Endothelial cell of umbilical vein (primary cell): ENCODE measurements around the gene NCOR1. TPM values are rescaled to one million over a fixed set of nuclear protein-coding genes. Genes with fewer than 3 reads are reported as not detected.

Experiments
- BruUV-seq: library from RNA; stranded (reverse); fragments of 400-500 nt; replicated peaks from 2 replicates; lab custom pipeline; 2021; lab: Mats Ljungman, UMichigan
- CTCF ChIA-PET: fragments of 300-600, 350-600 bp; sonication (Branson Sonifier 250); formaldehyde crosslinking; loops from one replicate; lab custom pipeline; 2021; ENCODE audit warnings: antibody characterized with exemption, inconsistent platforms; lab: Charles Lee
- POLR2A ChIA-PET: fragments of 300-600, 350-600 bp; sonication (Branson Sonifier 250); formaldehyde crosslinking; loops from one replicate; lab custom pipeline; 2021; ENCODE audit warnings: antibody characterized with exemption, inconsistent platforms; lab: Charles Lee
- DNase-seq: peaks from one replicate; pipeline ENCODE4 v3.0.0-alpha.2; 2011; ENCODE audit warnings: low read depth, low spot score
- FAIRE-seq: peaks from 2 replicates; lab custom pipeline; 2011; peaks lifted over from hg19 to GRCh38; lab: Jason Lieb, UNC
- H2AFZ ChIP-seq: 2 replicates; pipeline ENCODE4 v1.6.0; 2012; ENCODE audit warnings: low read depth, low read length, control low read depth, inconsistent platforms
- H3K27ac ChIP-seq: 2 replicates; pipeline ENCODE4 v1.5.1; 2011; ENCODE audit warnings: low read depth, mild to moderate bottlenecking, control low read depth, low read length, moderate library complexity; ENCODE audit not compliant: insufficient read depth
- H3K27me3 ChIP-seq, 2 experiments: 2 replicates each; pipeline versions ENCODE4 v1.6.0 to v1.6.1; 2011; ENCODE audit warnings: low read length in 2 of 2, mixed read lengths in 1 of 2; ENCODE audit not compliant: control insufficient read depth in 2 of 2, insufficient read depth in 2 of 2
- H3K36me3 ChIP-seq, 2 experiments: 2 replicates in 1 of 2; 3 replicates in 1 of 2; pipeline ENCODE4 v1.5.1; 2011; ENCODE audit warnings: low read length in 2 of 2, mild to moderate bottlenecking in 1 of 2, moderate library complexity in 1 of 2; ENCODE audit not compliant: control insufficient read depth in 2 of 2, insufficient read depth in 2 of 2; ENCODE audit errors: extremely low read depth in 1 of 2
- H3K4me1 ChIP-seq: 3 replicates; pipeline ENCODE4 v1.5.1; 2011; ENCODE audit warnings: mild to moderate bottlenecking, low read length; ENCODE audit not compliant: control insufficient read depth, insufficient read depth; ENCODE audit errors: extremely low read depth
- H3K4me2 ChIP-seq: 2 replicates; pipeline ENCODE4 v1.6.1; 2011; ENCODE audit warnings: low read length, control low read depth, mixed read lengths; ENCODE audit not compliant: insufficient read depth
- H3K4me3 ChIP-seq, 3 experiments: fragments of 200-600 bp in 1 of 3; sonication (generic), shearing (Covaris generic) in 1 of 3; replicated peaks in 1 of 3; 2 replicates each; pipeline ENCODE4 v1.5.1; 2011 to 2016; ENCODE audit warnings: control low read depth in 3 of 3, low read length in 3 of 3, mild to moderate bottlenecking in 2 of 3, inconsistent platforms in 1 of 3, low read depth in 1 of 3, moderate library complexity in 1 of 3; ENCODE audit not compliant: insufficient read depth in 1 of 3
- H3K79me2 ChIP-seq: 2 replicates; pipeline ENCODE4 v1.6.0; 2012; ENCODE audit warnings: low read length, inconsistent platforms; ENCODE audit not compliant: control insufficient read depth, insufficient read depth
- H3K9ac ChIP-seq: replicated peaks from 2 replicates; pipeline ENCODE3; 2011; ENCODE audit warnings: low read length, control low read depth; ENCODE audit not compliant: insufficient read depth; ENCODE audit errors: extremely low read depth
- H3K9me1 ChIP-seq: replicated peaks from 3 replicates; pipeline ENCODE4 v1.6.0; 2011; ENCODE audit warnings: mild to moderate bottlenecking, low read length; ENCODE audit not compliant: control insufficient read depth, insufficient read depth; ENCODE audit errors: extremely low read depth
- H3K9me3 ChIP-seq: replicated peaks from 2 replicates; pipeline ENCODE4 v1.5.1; 2012; ENCODE audit warnings: low read length, inconsistent platforms; ENCODE audit not compliant: control insufficient read depth, insufficient read depth
- H4K20me1 ChIP-seq: replicated peaks from 2 replicates; pipeline ENCODE3; 2011; ENCODE audit warnings: mild to moderate bottlenecking, low read length; ENCODE audit not compliant: control insufficient read depth, insufficient read depth; ENCODE audit errors: extremely low read depth
- EZH2 ChIP-seq: IDR thresholded peaks from 2 replicates; pipeline ENCODE4 v1.6.1; 2012; ENCODE audit warnings: borderline replicate concordance, low read depth, mild to moderate bottlenecking, moderate library complexity, low read length, inconsistent platforms; ENCODE audit not compliant: severe bottlenecking
- FOS ChIP-seq: IDR thresholded peaks from 2 replicates; pipeline ENCODE4 v1.6.1; 2011; ENCODE audit warnings: mild to moderate bottlenecking, low read length, moderate library complexity, borderline replicate concordance; ENCODE audit not compliant: insufficient read depth
- GATA2 ChIP-seq: IDR thresholded peaks from 2 replicates; pipeline ENCODE4 v1.7.0; 2011; ENCODE audit warnings: low read depth, mild to moderate bottlenecking, moderate library complexity, mixed read lengths, low read length; ENCODE audit not compliant: insufficient read length, insufficient read depth
- JUN ChIP-seq: IDR thresholded peaks from 2 replicates; pipeline ENCODE4 v1.6.1; 2011; ENCODE audit warnings: borderline replicate concordance, low read depth; ENCODE audit not compliant: insufficient read length, insufficient read depth
- MYC ChIP-seq: IDR thresholded peaks from one replicate; pipeline ENCODE4 v1.6.1; 2011; ENCODE audit warnings: mild to moderate bottlenecking, low read depth, low read length
- POLR2A ChIP-seq: IDR thresholded peaks from 2 replicates; pipeline ENCODE4 v1.6.1; 2012; ENCODE audit warnings: low read depth, mild to moderate bottlenecking, control low read depth, low read length
- POLR2AphosphoS5 ChIP-seq: IDR thresholded peaks from 2 replicates; pipeline ENCODE4 v1.6.1; 2012; ENCODE audit warnings: low read depth, mild to moderate bottlenecking, control low read depth, low read length, moderate library complexity; ENCODE audit not compliant: insufficient read depth
- dilution Hi-C: fragments of 300-500 bp; cut with MboI; formaldehyde crosslinking; loops from one replicate; pipeline ENCODE4 v1.15.0; 2019; ENCODE audit warnings: low sequenced_read_pairs; ENCODE audit not compliant: extremely low pct_ligation_motif_present
- intact Hi-C: fragments of 100-400 bp; cut with micrococcal nuclease; formaldehyde crosslinking; loops from one replicate; pipeline ENCODE4 v1.10.0; 2022
- polyA plus RNA-seq, 4 experiments: library from polyadenylated mRNA; depleted of rRNA in 3 of 4; stranded (reverse) in 3 of 4; unstranded in 1 of 4; fragments of >200 nt; gene quantifications; 2 replicates each; pipeline versions ENCODE4 v1.2.1 to v1.2.3, GENCODE V29; 2011 to 2012; ENCODE audit warnings: missing spikeins in 1 of 4
- total RNA-seq: library from RNA; stranded (reverse); gene quantifications from 2 replicates; pipeline ENCODE4 v1.2.3, GENCODE V29; 2021
- TF ChIP-seq, protein P1 (sequence below), 2 donors: IDR thresholded peaks; 1 replicate in 1 of 2; 2 replicates in 1 of 2; pipeline ENCODE4 v1.5.1; 2011; ENCODE audit warnings: low read length in 2 of 2, mild to moderate bottlenecking in 2 of 2, moderate library complexity in 2 of 2, control low read depth in 1 of 2, inconsistent platforms in 1 of 2, low read depth in 1 of 2; ENCODE audit not compliant: insufficient read depth in 1 of 2; ENCODE audit errors: extremely low read depth in 1 of 2
- TF ChIP-seq, protein P2 (sequence below): IDR thresholded peaks from 2 replicates; pipeline ENCODE4 v1.6.1; 2011; ENCODE audit not compliant: insufficient read depth, insufficient read length

NCOR1 gene
- total and polyA plus RNA-seq, 2 donors (not counting 3 experiments of a cell fraction or from before 2014, with no cell fraction given): 90.0 to 134 TPM

DNA sequence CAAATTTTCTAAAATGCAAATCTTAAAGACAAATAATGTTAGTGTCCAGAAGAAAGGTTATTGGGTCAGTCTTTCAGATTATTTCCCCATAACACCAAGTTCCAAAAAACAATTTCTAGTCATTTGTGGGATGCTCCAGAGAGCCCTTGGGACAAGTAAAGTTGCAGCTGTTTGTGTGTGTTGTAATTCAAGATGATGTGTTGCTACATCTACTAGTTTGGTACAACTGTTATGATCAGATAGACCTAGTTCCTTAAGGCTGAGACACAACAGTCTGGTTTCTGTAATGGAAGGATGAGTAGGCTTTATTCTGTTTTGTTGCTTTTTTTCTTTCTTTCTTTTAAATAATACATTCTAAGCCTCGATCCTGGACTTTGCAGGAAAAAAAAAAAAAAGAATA, 43.6 kb upstream of the NCOR1 start:
- FAIRE-seq (no peak), DNase-seq (no peak)
- Histone ChIP-seq H3K4me2 (no peak overlapping the region), H4K20me1 (no peaks in the 10 kb centered on the region), H2AFZ (no peak overlapping the region), H3K36me3 (no peaks in the 10 kb centered on the region), H3K9ac (no peak overlapping the region), H3K9me1 (no peaks in the 10 kb centered on the region), H3K4me3 (no peak overlapping the region), H3K27me3 (no peaks in the 10 kb centered on the region), H3K4me1 (peaks cover 5% of the 10 kb centered on the region), H3K9me3 (no peaks in the 10 kb centered on the region), H3K79me2 (no peaks in the 10 kb centered on the region), H3K27ac (no peak overlapping the region)
- intact Hi-C loops: no loop called here
- TF ChIP-seq POLR2A (no peak), POLR2AphosphoS5 (no peak), JUN (no peak), EZH2 (no peak), GATA2 (no peak), FOS (no peak), MYC (no peak)
- TF ChIP-seq, protein P1, sequence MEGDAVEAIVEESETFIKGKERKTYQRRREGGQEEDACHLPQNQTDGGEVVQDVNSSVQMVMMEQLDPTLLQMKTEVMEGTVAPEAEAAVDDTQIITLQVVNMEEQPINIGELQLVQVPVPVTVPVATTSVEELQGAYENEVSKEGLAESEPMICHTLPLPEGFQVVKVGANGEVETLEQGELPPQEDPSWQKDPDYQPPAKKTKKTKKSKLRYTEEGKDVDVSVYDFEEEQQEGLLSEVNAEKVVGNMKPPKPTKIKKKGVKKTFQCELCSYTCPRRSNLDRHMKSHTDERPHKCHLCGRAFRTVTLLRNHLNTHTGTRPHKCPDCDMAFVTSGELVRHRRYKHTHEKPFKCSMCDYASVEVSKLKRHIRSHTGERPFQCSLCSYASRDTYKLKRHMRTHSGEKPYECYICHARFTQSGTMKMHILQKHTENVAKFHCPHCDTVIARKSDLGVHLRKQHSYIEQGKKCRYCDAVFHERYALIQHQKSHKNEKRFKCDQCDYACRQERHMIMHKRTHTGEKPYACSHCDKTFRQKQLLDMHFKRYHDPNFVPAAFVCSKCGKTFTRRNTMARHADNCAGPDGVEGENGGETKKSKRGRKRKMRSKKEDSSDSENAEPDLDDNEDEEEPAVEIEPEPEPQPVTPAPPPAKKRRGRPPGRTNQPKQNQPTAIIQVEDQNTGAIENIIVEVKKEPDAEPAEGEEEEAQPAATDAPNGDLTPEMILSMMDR (IDR thresholded peaks at IDR 0.05; ENCODE audit: extremely low read depth in 1 of 2, insufficient read depth in 1 of 2, low read depth in 1 of 2, low read length in 2 of 2): no peak
- TF ChIP-seq, protein P2, sequence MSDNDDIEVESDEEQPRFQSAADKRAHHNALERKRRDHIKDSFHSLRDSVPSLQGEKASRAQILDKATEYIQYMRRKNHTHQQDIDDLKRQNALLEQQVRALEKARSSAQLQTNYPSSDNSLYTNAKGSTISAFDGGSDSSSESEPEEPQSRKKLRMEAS: no peak
- CTCF ChIA-PET: no interaction called here
- POLR2A ChIA-PET: no interaction called here
- dilution Hi-C loops: no loop called here
- BruUV-seq: no TSS peak
